NCI-H2227 treated with DMSO at 0.1 percent for 48 hours (cell line): Measurements from ENCODE around the gene CYYR1.
"Not testable (repeated sequence)": the region's sequence is repeated elsewhere in the genome, so short reads cannot be mapped to it uniquely, and the experiment has no call there.

ENCODE experiments used
- DNase-seq: peaks from one replicate; lab custom pipeline; 2025; lab: John Stamatoyannopoulos, UW

CYYR1 gene

GRCh38 chr21:26489781-26490180, 83.3 kb downstream of the CYYR1 start:
- no peak for DNase-seq

DNA sequence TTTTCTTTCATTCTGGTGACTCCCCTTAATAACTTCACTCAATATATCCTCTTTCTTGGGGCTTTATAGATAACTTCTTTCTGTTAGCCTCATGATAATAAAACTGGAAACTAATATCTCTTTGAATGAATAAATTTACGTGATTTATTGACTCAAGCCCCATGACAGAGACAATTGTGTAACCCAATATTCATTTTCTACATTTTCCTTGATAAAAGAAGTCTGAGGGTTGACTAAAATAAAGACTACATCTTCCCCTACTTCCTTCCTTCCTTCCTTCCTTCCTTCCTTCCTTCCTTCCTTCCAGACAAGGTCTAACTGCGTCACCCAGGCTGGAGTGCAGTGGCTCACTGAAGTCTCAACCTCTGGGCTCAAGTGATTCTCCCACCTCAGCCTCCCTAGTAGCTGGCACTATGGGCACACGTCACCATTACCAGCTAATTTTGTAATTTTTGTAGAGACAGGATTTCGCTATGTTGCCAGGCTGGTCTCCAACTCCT, 85.1 kb downstream of the CYYR1 start:
- DNase-seq, result no peak

- DNase-seq, result no peak
Observed at GRCh38 chr21:26473471-26473870, 99.6 kb downstream of the CYYR1 start.

DNA sequence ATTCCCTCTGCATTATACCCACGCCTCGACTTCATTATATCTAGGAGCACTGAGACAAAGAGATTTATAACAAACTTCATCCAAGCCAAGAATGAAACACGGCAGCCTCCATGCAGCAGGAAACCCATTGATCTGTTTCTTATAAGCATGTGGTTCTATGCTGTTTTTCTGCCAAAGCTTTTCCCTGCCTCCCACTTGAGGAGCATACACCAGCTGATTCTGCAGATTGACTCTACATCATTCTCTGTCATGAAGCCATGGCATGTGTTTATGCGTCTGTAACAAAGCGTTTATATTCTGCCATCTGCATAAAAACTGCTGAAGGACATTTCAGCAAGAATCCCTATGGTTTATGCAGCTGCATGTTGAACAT, 102.0 kb downstream of the CYYR1 start:
- DNase-seq, result no peak

GRCh38 chr21:26470351-26471098, 102.6 kb downstream of the CYYR1 start:
- no peak for DNase-seq

- no peak for DNase-seq
Observed at GRCh38 chr21:26469789-26470188, 103.3 kb downstream of the CYYR1 start.

DNA sequence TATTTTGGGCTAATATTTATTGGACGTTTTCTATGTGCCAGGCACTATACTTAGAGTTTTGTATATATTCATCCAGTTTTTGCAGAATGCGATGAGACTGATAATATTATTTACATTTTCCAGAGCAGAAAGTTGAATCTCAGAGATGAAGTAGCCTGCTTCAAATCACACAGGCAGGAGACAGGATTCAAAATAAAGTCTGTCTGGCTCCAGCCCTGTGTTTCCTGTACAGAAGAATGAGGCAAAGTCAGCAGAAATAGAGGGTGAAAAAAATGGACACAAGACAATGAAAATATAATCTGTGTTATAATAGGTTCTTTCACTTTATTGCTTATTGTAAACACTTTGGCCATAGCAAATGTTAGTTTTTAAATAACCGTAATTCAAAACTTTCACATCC, 107.2 kb downstream of the CYYR1 start:
- no peak for DNase-seq

- no peak for DNase-seq
Observed at GRCh38 chr21:26461500-26461899, 111.6 kb downstream of the CYYR1 start.

- DNase-seq, result no peak
Observed at GRCh38 chr21:26460621-26461020, 112.5 kb downstream of the CYYR1 start.

DNA sequence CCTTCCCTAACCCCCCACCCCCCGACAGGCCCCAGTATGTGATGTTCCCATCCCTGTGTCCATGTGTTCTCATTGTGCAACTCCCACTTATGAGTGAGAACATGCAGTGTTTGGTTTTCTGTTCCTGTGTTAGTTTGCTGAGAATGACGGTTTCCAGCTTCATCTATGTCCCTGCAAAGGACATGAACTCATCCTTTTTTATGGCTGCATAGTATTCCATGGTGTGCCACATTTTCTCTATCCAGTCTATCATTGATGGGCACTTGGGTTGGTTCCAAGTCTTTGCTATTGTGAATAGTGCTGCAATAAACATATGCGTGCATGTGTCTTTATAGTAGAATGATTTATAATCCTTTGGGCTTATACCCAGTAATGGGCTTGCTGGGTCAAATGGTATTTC, 114.2 kb downstream of the CYYR1 start:
- not testable (repeated sequence) for DNase-seq

- DNase-seq, result no peak
Observed at GRCh38 chr21:26457817-26458216, 115.3 kb downstream of the CYYR1 start.

DNA sequence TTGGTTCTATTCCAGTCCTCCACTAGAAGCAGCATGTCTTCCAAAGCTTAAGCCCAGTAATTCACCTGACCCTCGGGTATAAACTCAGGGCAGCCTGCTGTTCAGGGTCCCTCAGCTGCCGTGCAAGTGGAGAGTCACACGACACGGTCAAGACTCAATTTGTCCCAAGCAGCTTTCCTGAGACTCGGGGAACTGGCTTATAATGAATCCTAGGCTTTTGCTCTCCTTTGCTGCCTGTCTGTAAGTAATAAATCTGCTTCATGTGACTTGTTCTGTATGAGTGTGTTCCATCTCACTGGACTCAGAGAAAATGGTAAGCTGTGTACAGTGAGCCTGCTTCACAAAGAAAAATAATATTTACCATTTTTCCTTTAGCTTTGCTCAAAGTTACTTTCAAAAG, 119.8 kb downstream of the CYYR1 start:
- no peak for DNase-seq

DNA sequence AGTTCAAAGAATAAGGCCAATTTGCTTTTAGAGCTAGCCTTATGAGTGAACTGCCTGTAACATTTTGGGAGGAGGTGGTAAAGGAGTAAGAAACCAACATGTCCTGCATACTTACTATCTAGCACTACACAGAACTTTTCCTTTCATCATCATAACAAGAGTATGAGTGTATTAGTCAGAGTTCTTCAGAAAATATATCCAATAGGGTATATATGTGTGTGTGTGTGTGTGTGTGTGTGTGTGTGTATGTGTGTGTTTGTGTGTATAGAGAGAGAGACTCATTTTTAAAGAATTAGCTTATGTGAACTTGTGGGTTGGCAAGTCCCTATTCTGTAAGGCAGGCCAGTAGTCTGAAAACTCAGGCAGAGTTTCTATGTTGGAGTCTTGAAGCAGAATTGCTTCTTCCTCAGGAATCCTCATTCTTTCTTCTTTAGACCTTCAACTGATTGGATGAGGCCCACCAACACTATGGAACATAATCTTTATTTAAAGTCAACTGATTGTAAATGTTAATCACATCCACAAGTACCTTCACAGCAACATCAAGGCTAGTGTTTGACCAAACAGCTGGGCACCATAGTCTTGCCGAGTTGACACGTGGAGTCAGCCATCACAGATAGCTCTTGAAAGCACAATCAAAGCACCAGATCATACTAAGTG, 121.9 kb downstream of the CYYR1 start:
- DNase-seq, result no peak

- DNase-seq, result no peak
Observed at GRCh38 chr21:26449161-26449560, 123.9 kb downstream of the CYYR1 start.

- DNase-seq, result no peak
Observed at GRCh38 chr21:26448751-26449150, 124.3 kb downstream of the CYYR1 start.

DNA sequence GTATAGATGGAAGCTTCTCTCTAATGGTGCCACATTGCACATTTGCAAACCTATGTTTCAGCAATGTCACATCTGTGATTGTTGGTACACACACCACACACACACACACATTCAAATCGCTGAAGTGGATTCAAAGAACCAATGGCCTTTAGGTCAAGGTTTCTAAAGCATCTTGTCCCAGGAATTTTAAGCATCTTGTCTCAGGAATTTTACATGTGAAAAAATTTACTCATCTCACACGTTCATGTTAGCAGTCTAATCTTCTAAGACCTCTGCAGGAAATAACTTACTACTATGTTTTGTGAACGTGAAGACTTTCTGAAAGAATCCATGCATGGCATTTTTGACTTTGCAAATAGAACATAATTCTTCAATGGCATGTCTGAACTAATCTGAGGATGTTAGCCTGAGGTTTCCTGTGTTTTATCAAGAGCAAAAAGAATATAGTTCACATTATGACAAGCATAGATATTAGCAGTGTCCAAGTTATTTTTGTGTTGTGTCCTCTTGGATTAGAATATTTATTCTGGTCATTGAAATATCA, 125.1 kb downstream of the CYYR1 start:
- DNase-seq, result no peak

DNA sequence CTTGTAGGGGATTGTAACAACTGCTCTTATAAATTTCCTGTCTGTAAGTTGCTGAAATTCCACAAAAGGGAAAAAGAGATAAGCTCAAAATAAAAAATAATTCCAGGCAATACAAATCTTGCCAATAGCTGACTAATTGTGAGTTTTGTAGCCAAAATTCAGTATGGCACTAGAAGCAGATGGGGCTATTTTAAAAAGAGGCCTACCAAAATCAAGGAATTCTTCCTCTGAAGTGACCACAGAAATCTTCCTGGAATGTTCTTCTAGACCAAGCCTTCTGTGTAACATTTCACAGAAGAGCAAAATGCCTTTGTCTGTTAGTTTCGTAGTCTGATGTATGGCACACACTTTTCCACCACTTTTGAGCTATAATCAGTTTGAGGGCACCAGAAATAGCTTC, 127.6 kb downstream of the CYYR1 start:
- no peak for DNase-seq

DNA sequence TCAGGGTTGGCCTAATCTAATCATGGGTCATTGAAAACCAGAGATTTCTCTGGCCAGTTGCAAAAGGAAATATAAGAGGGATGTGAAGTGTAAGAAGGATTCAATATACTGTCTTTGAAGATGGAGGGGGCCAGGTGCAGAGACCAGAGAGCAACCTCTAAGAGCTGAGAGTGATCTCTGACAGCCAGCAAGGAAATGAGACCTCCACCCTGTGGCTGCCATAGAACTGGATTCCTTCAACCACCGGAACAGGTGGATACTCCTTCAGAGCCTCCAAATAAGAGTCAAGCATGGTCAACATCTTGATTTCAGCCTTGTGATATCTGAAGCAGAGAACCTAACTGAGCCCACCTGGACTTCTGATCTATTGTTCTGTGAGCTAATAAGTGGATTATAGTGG, 128.4 kb downstream of the CYYR1 start:
- DNase-seq, result no peak

DNA sequence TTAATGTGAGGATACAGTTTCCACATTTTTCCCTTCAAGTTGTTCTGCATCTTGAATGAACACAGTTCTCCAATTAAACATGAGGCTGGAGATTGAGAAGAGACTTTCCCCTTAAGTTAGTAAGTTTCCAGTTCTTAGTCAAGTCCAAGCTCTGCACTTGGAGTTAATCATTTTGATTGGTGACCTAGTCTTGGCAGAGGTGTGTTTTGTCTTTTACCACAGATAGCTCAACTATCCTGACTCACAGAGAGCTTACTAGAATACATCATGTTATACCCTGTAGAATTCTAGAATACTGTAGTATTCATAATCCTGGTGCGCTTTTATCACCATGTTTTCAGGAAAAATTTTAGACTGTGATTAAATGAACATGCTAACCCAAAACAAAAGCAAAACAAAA, 129.2 kb downstream of the CYYR1 start:
- no peak for DNase-seq

- no peak for DNase-seq
Observed at GRCh38 chr21:26443291-26443690, 129.8 kb downstream of the CYYR1 start.

DNA sequence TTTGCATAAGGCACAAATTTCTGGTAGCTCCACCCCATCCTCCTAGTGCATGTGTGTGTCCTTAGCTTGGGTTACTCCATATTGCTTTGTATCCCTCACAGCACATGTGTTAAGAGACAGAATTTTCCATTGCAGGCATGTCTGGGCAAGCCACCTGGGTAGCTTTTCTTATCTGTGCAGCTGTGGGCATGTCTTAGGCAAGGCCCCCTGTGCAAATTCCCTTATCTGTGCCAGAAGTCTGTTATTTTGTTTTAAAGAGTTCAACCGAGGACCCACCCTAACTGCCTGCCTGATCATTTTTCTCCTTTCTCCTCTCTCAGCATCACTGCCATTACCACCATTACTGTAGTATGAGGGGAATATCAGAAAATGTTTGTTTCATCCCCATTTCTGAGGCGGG, 131.9 kb downstream of the CYYR1 start:
- no peak for DNase-seq

DNA sequence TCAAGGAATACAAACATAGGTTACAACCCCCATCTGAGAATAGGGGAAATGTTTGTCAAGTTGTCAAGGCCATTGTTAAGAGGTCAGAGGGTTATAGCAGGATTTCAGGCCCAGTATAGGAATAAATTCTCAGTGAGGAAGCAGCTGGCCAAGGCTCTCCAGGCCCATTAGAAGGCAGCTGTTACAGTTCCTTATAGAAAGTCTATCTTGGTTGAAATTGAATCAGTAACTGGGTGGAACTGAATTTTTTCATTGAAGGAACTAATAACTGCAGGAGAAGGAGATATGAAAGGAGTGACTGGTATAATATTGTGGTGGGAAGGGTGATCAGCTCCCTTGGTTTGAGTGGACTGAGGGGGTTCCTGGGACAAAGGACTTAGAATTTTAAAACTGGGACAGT, 134.1 kb downstream of the CYYR1 start:
- DNase-seq, result no peak

- DNase-seq, result no peak
Observed at GRCh38 chr21:26437326-26438009, 135.6 kb downstream of the CYYR1 start.
